Measurements from ENCODE around the gene SPARC.

DNA sequence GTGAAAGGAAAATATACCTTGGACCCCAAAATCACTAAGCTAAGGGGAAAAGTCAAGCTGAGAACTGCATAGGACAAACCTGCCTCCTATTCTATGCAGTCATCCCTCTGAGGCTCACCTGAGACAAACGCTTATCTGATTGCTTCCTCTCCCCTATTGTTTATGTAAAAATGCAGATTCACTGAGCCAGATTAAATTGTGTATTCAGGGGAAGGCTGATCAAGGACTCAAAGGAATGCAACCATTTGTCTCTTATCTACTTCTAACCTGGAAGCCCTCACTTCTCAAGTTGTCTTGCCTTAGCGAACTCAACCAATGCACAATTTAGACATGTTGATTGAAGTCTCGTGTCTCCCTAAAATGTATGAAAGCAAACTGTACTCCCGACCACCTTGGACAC, 13.3 kb downstream of the SPARC start:
- TF ChIP-seq, protein P1, sequence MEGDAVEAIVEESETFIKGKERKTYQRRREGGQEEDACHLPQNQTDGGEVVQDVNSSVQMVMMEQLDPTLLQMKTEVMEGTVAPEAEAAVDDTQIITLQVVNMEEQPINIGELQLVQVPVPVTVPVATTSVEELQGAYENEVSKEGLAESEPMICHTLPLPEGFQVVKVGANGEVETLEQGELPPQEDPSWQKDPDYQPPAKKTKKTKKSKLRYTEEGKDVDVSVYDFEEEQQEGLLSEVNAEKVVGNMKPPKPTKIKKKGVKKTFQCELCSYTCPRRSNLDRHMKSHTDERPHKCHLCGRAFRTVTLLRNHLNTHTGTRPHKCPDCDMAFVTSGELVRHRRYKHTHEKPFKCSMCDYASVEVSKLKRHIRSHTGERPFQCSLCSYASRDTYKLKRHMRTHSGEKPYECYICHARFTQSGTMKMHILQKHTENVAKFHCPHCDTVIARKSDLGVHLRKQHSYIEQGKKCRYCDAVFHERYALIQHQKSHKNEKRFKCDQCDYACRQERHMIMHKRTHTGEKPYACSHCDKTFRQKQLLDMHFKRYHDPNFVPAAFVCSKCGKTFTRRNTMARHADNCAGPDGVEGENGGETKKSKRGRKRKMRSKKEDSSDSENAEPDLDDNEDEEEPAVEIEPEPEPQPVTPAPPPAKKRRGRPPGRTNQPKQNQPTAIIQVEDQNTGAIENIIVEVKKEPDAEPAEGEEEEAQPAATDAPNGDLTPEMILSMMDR (IDR thresholded peaks at IDR 0.05) = no peak
- no peak for TF ChIP-seq POLR2AphosphoS5 (IDR thresholded peaks at IDR 0.05)
